WI38 (cell line): ENCODE measurements around the gene YAP1.

Experiments
- H3K4me3 ChIP-seq: 2 replicates; pipeline ENCODE4 v1.5.1; 2011; ENCODE audit warnings: low read depth, mild to moderate bottlenecking, control low read depth, low read length
- TF ChIP-seq, protein P1 (sequence below): IDR thresholded peaks from 2 replicates; pipeline ENCODE4 v1.5.1; 2012; ENCODE audit warnings: low read depth, mild to moderate bottlenecking, control low read depth, low read length

YAP1 gene

DNA sequence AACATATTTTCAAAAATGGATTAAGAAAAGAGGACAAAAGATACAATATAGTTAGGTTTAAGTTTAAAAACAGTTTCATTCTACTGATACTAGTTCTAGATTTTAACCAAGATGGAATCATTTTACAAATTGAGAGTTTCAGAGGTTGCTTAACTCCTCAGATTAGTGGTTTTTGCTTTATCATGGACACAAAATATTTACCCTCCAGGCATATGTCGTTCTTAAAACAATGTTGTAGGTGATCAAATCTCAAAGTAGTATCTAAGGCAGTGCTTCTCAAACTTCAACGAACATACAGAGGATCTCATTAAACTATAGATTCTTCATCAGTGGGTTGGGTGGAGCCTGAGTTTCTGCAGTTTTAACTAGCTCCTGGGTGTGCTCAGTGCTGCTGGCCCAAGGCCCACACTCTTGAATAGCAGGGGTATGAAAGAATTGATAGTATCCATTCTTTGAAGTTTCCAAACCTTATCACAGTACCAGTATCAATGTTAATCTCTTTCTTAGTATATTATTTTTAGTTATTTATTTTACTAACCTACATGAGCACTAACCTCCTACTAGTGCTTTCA is 48.0 kb downstream of the YAP1 start:
- TF ChIP-seq, protein P1, sequence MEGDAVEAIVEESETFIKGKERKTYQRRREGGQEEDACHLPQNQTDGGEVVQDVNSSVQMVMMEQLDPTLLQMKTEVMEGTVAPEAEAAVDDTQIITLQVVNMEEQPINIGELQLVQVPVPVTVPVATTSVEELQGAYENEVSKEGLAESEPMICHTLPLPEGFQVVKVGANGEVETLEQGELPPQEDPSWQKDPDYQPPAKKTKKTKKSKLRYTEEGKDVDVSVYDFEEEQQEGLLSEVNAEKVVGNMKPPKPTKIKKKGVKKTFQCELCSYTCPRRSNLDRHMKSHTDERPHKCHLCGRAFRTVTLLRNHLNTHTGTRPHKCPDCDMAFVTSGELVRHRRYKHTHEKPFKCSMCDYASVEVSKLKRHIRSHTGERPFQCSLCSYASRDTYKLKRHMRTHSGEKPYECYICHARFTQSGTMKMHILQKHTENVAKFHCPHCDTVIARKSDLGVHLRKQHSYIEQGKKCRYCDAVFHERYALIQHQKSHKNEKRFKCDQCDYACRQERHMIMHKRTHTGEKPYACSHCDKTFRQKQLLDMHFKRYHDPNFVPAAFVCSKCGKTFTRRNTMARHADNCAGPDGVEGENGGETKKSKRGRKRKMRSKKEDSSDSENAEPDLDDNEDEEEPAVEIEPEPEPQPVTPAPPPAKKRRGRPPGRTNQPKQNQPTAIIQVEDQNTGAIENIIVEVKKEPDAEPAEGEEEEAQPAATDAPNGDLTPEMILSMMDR, result no peak

DNA sequence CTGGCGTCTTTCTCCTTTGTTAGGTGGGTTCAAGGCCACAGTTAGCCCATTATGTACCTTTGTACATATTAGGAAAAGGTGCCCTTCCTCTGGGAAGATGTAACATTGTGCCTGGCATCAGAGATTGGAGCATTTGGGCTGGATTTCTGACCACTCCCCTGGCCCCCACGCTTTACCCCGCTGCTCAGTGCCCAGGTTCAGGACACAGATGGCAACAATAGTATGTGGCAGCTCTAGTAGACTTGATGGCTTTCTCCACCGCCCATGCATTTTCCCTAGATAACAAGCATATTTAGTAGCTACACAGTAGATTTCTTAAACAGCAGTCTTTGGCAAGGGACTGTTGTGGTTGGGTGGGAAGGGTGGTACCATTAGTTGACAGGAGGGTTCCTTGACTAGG is 53.1 kb downstream of the YAP1 start:
- no peak overlapping the region for H3K4me3 ChIP-seq
- TF ChIP-seq, protein P1, result no peak

More for the DNA sequence above, 48.0 kb downstream of the YAP1 start:
- H3K4me3 ChIP-seq, result no peak overlapping the region

DNA sequence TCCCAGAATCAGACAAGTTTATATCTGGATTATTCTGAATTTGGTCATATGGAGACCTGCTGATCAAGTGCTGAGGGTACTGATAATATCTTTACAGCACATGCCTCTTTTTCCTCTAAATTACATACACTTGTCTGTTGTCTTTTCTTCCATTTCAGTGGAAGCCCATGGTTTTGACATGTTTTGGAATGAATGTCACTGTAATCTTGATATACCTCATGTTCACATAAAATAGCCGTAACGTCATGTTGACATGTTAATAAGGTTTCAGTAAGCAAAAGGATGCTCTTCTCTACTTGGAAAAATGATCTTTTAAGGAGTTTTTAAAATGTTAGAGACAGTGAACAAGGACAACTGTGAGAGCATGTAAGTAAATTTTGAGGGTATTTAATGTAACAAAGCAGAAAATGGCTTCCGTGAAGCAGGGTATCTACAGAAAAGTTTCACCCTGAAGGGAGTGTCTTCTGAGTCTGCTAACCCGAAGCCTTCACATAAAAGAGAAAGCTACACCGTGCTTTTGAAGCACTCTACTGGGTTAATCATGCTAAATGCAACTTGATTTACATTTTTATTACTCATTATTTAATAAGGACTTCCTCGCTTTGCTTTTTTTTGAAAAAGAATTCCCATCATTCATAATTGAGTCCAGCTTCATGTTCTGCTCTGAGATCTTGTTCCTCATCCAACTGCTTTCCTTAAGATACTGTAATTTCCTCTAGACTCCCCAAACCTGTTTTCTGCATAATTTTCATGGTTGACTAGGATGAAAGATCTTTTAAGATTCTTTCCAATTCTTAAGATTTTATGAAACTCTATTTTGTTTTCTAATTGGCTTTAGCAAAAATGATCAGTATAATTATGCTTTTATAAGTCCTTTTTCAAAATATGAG is 56.2 kb downstream of the YAP1 start:
- TF ChIP-seq, protein P1, result no peak
- no peak overlapping the region for H3K4me3 ChIP-seq

DNA sequence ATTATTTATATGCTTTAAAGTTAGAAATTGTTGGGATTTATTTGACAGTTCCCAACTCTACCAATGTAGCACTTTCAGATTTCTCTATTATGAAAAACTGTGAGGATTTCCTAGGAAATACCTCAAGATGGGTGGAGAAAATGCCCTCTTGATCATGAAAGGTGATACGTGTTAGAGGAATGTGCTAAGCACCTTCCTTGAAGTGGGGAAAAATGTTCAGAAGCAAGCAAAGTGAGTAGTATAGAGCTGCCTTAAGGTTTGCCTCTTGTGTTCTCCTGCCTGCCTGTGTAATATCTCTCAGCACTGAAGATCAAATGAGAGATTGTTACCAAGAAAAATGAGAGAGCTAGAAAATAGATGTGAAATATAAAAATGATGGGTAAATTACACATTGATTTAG is 58.2 kb downstream of the YAP1 start:
- TF ChIP-seq, protein P1, result no peak
- no peak overlapping the region for H3K4me3 ChIP-seq

DNA sequence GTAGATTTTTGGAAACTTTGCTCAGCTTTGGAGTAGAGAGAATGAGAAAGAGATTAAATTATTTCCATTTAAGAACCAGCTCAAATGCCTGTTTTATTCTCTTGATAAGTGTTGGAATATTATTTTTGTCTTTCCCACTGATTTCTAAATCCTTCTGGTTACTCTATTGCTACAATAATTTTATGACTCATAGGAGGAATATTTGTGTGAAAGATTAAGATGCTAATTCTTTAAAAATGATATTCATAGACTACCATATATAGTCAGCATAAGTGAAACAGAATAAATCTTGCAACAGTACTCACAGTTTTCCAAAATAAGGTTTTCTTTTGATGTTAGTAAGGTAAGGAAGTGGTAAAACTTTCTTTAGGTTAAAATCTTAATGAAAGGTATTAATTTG is 60.9 kb downstream of the YAP1 start:
- no peak overlapping the region for H3K4me3 ChIP-seq
- TF ChIP-seq, protein P1, result no peak

DNA sequence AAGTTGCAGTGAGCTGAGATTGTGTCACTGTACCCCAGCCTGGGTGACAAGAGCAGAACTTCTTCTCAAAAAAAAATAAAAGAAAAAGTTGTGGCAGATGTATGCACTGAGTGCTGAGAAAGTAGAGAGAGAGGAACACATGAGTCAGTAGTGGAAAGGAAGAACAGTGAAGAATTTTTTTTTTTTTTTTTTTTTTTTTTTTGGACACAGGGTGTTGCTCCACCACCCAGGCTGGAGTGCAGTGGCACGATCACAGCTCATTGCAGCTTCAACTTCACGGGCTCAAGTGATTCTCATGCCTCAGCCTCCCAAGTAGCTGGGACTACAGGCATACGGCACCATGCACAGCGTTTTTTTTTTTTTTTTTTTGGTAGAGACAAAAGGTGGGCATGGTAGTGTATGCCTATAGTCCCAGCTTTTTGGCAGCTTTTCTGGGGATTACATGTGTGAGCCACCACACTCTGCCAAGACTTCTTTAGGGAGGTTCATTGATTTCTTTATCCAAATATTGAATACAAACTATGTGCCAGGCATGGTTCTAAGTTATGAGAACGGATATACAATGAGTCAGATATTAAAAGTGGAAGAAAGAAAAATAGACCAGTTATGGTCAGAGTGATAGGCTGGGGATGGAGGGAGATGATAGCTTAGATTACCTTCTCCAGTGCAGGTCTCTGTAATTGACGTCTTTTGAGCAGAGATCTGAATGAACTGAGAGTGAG is 62.0 kb downstream of the YAP1 start:
- TF ChIP-seq, protein P1, result no peak
- H3K4me3 ChIP-seq, result no peak overlapping the region
